ENCODE data around the gene GOLGA2. TPM values are rescaled to one million over a fixed set of nuclear protein-coding genes. Genes with fewer than 3 reads are reported as not detected.

Gene GOLGA2
- total and polyA plus RNA-seq, 8 donors = 37.9 to 105 (median 59.3) TPM

GRCh38 chr9:128214571-128215490, 61.0 kb downstream of the GOLGA2 start:
- H3K4me1 ChIP-seq = peaks cover 16 to 42% (median 20%) of the 10 kb centered on the region in 3 donors
- 32% methylated on average over 21 of the region's 21 CpGs for WGBS, 2 donors
- no peak overlapping the region for H3K4me3 ChIP-seq
- no peak for TF ChIP-seq CTCF (IDR thresholded peaks at IDR 0.05)
- peak overlapping the region; percentile 75 to 90 (median 81) for H3K27ac ChIP-seq
- FAIRE-seq (no peak), ATAC-seq (peak; percentile 37 to 59 (median 46)), DNase-seq (peak; percentile 80 to 89 (median 86))
- intact Hi-C loops (cut with DNase I) = no loop called here
- H3K27me3 ChIP-seq = no peaks in the 10 kb centered on the region
- no peaks in the 10 kb centered on the region for H3K9me3 ChIP-seq
- no peaks in the 10 kb centered on the region for H3K36me3 ChIP-seq

GRCh38 chr9:128213746-128214497, 61.9 kb downstream of the GOLGA2 start:
- no peak for ATAC-seq

DNA sequence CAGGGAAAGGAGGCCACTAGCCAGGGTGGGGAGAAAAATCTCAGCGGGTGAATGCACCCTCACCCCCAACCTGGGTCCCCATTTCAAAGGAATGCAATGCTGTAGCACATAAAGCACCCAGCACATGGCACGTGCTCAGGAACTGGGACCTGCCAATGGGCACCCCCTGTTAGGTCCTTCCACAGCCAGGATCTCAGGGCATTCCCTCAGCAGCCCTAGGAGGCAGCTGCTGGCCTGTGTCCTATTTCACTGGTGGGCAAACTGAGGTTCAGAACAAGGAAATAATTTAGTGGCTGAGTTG, 63.9 kb downstream of the GOLGA2 start:
- ATAC-seq (peak in 2 of 4 donors; percentile 10 to 11), FAIRE-seq (no peak), DNase-seq (peak in 1 of 6 donors; percentile 39)
- H3K9me3 ChIP-seq = no peaks in the 10 kb centered on the region
- peaks cover 13 to 33% (median 16%) of the 10 kb centered on the region in 3 donors for H3K4me1 ChIP-seq
- H3K27ac ChIP-seq = peak overlapping the region in 2 of 4 donors; percentile 60 to 64
- WGBS, 2 donors = 11 to 17% methylated on average over 2 of the region's 2 CpGs
- TF ChIP-seq CTCF (IDR thresholded peaks at IDR 0.05) = no peak
- no peaks in the 10 kb centered on the region for H3K27me3 ChIP-seq
- H3K36me3 ChIP-seq = no peaks in the 10 kb centered on the region
- H3K4me3 ChIP-seq = no peak overlapping the region
- intact Hi-C loops (cut with DNase I) = no loop called here

More at GRCh38 chr9:128213746-128214497, 61.9 kb downstream of the GOLGA2 start:
- TF ChIP-seq CTCF (IDR thresholded peaks at IDR 0.05) = no peak
- intact Hi-C loops (cut with DNase I) = no loop called here
- DNase-seq = peak in 2 of 6 donors; percentile 23 to 45
- Histone ChIP-seq H3K27me3 (no peaks in the 10 kb centered on the region), H3K9me3 (no peaks in the 10 kb centered on the region), H3K27ac (peak overlapping the region; percentile 75 to 90 (median 81)), H3K36me3 (no peaks in the 10 kb centered on the region), H3K4me3 (no peak overlapping the region), H3K4me1 (peaks cover 16 to 42% (median 20%) of the 10 kb centered on the region in 3 donors)
- no peak for FAIRE-seq
- 70 to 75% methylated on average over 12 of the region's 12 CpGs for WGBS, 2 donors

- no peaks in the 10 kb centered on the region for H3K36me3 ChIP-seq
- peak in 2 of 6 donors; percentile 40 to 63 for DNase-seq
- ATAC-seq = peak; percentile 35 to 77 (median 62)
- WGBS, 2 donors = 32 to 46% methylated on average over 12 of the region's 12 CpGs
- peak overlapping the region in 2 of 4 donors; percentile 60 to 64 for H3K27ac ChIP-seq
- intact Hi-C loops (cut with DNase I) = no loop called here
- no peak for FAIRE-seq
- peaks cover 13 to 30% (median 16%) of the 10 kb centered on the region in 3 donors for H3K4me1 ChIP-seq
- no peak overlapping the region for H3K4me3 ChIP-seq
- TF ChIP-seq CTCF (IDR thresholded peaks at IDR 0.05) = no peak
- no peaks in the 10 kb centered on the region for H3K9me3 ChIP-seq
- H3K27me3 ChIP-seq = no peaks in the 10 kb centered on the region
These were observed 64.4 kb downstream of the GOLGA2 start for GRCh38 chr9:128211186-128211980.

Data from pancreas (tissue), 10 donors.